ENCODE results near the gene NFE2L1.

NFE2L1 gene

DNA sequence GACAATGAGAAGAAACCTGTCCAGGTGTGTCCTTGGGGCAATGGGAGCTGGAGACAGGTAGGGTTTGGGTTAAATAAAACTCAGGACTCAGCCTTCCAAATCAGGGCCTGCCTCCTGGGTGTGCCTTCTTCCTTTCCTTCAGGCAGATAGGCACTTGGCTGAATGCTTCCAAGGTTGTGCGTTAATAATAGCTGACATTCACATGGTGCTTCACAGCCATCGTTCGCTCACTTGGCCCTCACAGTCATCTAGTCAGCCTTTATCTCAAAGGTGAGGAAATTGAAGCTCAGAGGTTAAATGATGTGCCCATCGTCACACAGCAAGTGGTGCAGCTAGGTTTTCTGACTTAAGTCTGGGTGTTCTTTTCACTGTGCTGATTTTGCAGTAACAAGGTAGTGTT lies 9.5 kb downstream of the NFE2L1 start:
- Histone ChIP-seq H2AFZ (ENCODE audit: insufficient read depth, low read length, poor library complexity) (no peak overlapping the region), H3K79me2 (ENCODE audit: control insufficient read depth, insufficient read depth, low read length, poor library complexity) (peaks cover 5% of the 10 kb centered on the region), H3K4me2 (ENCODE audit: low read length) (no peak overlapping the region), H3K4me3 (ENCODE audit: low read depth, low read length) (no peak overlapping the region), H3K27me3 (ENCODE audit: insufficient read depth, low read length) (no peaks in the 10 kb centered on the region), H4K12ac (ENCODE audit: low read depth, low read length) (no peak overlapping the region), H3K14ac (ENCODE audit: low read length) (no peak overlapping the region), H2BK5ac (ENCODE audit: low read depth, low read length, poor library complexity) (no peak overlapping the region), H4K91ac (ENCODE audit: low read depth, low read length) (no peak overlapping the region), H2BK12ac (ENCODE audit: low read length) (no peak overlapping the region), H2BK120ac (ENCODE audit: insufficient read depth, low read length, poor library complexity) (no peak overlapping the region), H3K79me1 (ENCODE audit: low read length) (peaks cover 6% of the 10 kb centered on the region), H3K27ac (ENCODE audit: low read depth, low read length) (no peak overlapping the region), H4K8ac (ENCODE audit: low read depth, low read length) (no peak overlapping the region), H2AK5ac (ENCODE audit: low read length) (no peak overlapping the region), H3K9ac (ENCODE audit: low read length) (no peak overlapping the region), H3K9me3 (ENCODE audit: insufficient read depth, low read depth, low read length) (no peaks in the 10 kb centered on the region), H3K4ac (ENCODE audit: low read depth, low read length) (no peak overlapping the region), H3K18ac (ENCODE audit: low read length) (no peak overlapping the region), H3K36me3 (ENCODE audit: control insufficient read depth in 1 of 2, insufficient read depth in 2 of 2, low read length in 2 of 2) (peaks cover 56 to 70% of the 10 kb centered on the region in 2 experiments), H3K4me1 (ENCODE audit: control insufficient read depth in 1 of 2, insufficient read depth in 2 of 2, low read length in 2 of 2) (peaks cover 20 to 21% of the 10 kb centered on the region in 2 experiments), H3K23ac (ENCODE audit: low read length) (no peak overlapping the region)
- no CpG with 5 or more reads among the region's 4 CpGs for WGBS (ENCODE audit: extremely low coverage, insufficient coverage, insufficient read length)
- DNase-seq = no peak

- Histone ChIP-seq H2BK5ac (ENCODE audit: low read depth, low read length, poor library complexity) (no peak overlapping the region), H2AFZ (ENCODE audit: insufficient read depth, low read length, poor library complexity) (no peak overlapping the region), H4K8ac (ENCODE audit: low read depth, low read length) (no peak overlapping the region), H2BK120ac (ENCODE audit: insufficient read depth, low read length, poor library complexity) (no peak overlapping the region), H2BK12ac (ENCODE audit: low read length) (no peak overlapping the region), H3K4ac (ENCODE audit: low read depth, low read length) (no peak overlapping the region), H3K4me3 (ENCODE audit: low read depth, low read length) (no peak overlapping the region), H3K9me3 (ENCODE audit: insufficient read depth, low read depth, low read length) (no peaks in the 10 kb centered on the region), H3K18ac (ENCODE audit: low read length) (no peak overlapping the region), H3K23ac (ENCODE audit: low read length) (no peak overlapping the region), H3K36me3 (ENCODE audit: control insufficient read depth in 1 of 2, insufficient read depth in 2 of 2, low read length in 2 of 2) (peaks cover 56 to 66% of the 10 kb centered on the region in 2 experiments), H4K91ac (ENCODE audit: low read depth, low read length) (no peak overlapping the region), H3K9ac (ENCODE audit: low read length) (no peak overlapping the region), H3K14ac (ENCODE audit: low read length) (no peak overlapping the region), H3K27ac (ENCODE audit: low read depth, low read length) (no peak overlapping the region), H3K79me1 (ENCODE audit: low read length) (peaks cover 6% of the 10 kb centered on the region), H2AK5ac (ENCODE audit: low read length) (no peak overlapping the region), H3K27me3 (ENCODE audit: insufficient read depth, low read length) (no peaks in the 10 kb centered on the region), H3K4me2 (ENCODE audit: low read length) (no peak overlapping the region), H3K4me1 (ENCODE audit: control insufficient read depth in 1 of 2, insufficient read depth in 2 of 2, low read length in 2 of 2) (peaks cover 16 to 17% of the 10 kb centered on the region in 2 experiments), H3K79me2 (ENCODE audit: control insufficient read depth, insufficient read depth, low read length, poor library complexity) (peaks cover 5% of the 10 kb centered on the region), H4K12ac (ENCODE audit: low read depth, low read length) (no peak overlapping the region)
- WGBS (ENCODE audit: extremely low coverage, insufficient coverage, insufficient read length) = no CpG with 5 or more reads among the region's 11 CpGs
- DNase-seq = no peak
Measured at GRCh38 chr17:48058393-48059124, 10.4 kb downstream of the NFE2L1 start.

DNA sequence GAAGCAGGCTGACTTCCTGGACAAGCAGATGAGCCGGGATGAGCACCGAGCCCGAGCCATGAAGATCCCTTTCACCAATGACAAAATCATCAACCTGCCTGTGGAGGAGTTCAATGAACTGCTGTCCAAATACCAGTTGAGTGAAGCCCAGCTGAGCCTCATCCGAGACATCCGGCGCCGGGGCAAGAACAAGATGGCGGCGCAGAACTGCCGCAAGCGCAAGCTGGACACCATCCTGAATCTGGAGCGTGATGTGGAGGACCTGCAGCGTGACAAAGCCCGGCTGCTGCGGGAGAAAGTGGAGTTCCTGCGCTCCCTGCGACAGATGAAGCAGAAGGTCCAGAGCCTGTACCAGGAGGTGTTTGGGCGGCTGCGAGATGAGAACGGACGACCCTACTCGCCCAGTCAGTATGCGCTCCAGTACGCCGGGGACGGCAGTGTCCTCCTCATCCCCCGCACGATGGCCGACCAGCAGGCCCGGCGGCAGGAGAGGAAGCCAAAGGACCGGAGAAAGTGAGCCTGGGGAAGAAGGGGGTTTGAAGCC lies 11.0 kb downstream of the NFE2L1 start:
- Histone ChIP-seq H3K4ac (ENCODE audit: low read depth, low read length) (no peak overlapping the region), H3K9ac (ENCODE audit: low read length) (no peak overlapping the region), H2BK12ac (ENCODE audit: low read length) (no peak overlapping the region), H4K12ac (ENCODE audit: low read depth, low read length) (no peak overlapping the region), H3K27me3 (ENCODE audit: insufficient read depth, low read length) (no peaks in the 10 kb centered on the region), H3K79me2 (ENCODE audit: control insufficient read depth, insufficient read depth, low read length, poor library complexity) (peaks cover 5% of the 10 kb centered on the region), H3K79me1 (ENCODE audit: low read length) (peaks cover 6% of the 10 kb centered on the region), H3K18ac (ENCODE audit: low read length) (no peak overlapping the region), H3K4me2 (ENCODE audit: low read length) (no peak overlapping the region), H4K91ac (ENCODE audit: low read depth, low read length) (no peak overlapping the region), H2AK5ac (ENCODE audit: low read length) (no peak overlapping the region), H4K8ac (ENCODE audit: low read depth, low read length) (no peak overlapping the region), H3K4me3 (ENCODE audit: low read depth, low read length) (no peak overlapping the region), H2AFZ (ENCODE audit: insufficient read depth, low read length, poor library complexity) (no peak overlapping the region), H3K4me1 (ENCODE audit: control insufficient read depth in 1 of 2, insufficient read depth in 2 of 2, low read length in 2 of 2) (peaks cover 10 to 12% of the 10 kb centered on the region in 2 experiments), H3K14ac (ENCODE audit: low read length) (no peak overlapping the region), H3K23ac (ENCODE audit: low read length) (no peak overlapping the region), H3K27ac (ENCODE audit: low read depth, low read length) (no peak overlapping the region), H3K9me3 (ENCODE audit: insufficient read depth, low read depth, low read length) (no peaks in the 10 kb centered on the region), H3K36me3 (ENCODE audit: control insufficient read depth in 1 of 2, insufficient read depth in 2 of 2, low read length in 2 of 2) (peaks cover 59 to 67% of the 10 kb centered on the region in 2 experiments), H2BK120ac (ENCODE audit: insufficient read depth, low read length, poor library complexity) (no peak overlapping the region), H2BK5ac (ENCODE audit: low read depth, low read length, poor library complexity) (no peak overlapping the region)
- WGBS (ENCODE audit: extremely low coverage, insufficient coverage, insufficient read length) = no CpG with 5 or more reads among the region's 32 CpGs
- DNase-seq = no peak

DNA sequence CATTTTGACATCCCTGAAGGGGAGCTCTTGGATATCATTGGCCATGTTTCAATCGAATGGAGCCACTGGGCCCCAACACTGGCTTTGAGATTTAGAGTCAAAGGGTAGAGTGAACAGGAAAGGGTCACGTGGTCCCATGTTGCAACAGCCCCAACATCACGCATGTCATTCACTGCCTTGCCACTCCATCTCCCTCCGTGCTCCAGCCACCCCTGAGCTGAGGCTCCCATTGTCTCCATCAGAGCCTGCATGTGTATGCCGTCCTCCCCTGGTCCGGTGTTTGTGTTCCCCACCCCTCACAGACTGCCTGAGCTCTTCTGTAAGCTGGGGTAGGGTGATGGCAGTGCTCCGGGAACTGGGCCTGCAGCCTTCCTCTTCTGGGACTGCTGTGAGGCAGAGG lies 12.1 kb downstream of the NFE2L1 start:
- Histone ChIP-seq H2BK12ac (ENCODE audit: low read length) (no peak overlapping the region), H3K36me3 (ENCODE audit: control insufficient read depth in 1 of 2, insufficient read depth in 2 of 2, low read length in 2 of 2) (peaks cover 59 to 69% of the 10 kb centered on the region in 2 experiments), H4K91ac (ENCODE audit: low read depth, low read length) (no peak overlapping the region), H3K4me3 (ENCODE audit: low read depth, low read length) (no peak overlapping the region), H4K8ac (ENCODE audit: low read depth, low read length) (no peak overlapping the region), H3K23ac (ENCODE audit: low read length) (no peak overlapping the region), H3K4ac (ENCODE audit: low read depth, low read length) (no peak overlapping the region), H4K12ac (ENCODE audit: low read depth, low read length) (no peak overlapping the region), H3K9me3 (ENCODE audit: insufficient read depth, low read depth, low read length) (no peaks in the 10 kb centered on the region), H2BK120ac (ENCODE audit: insufficient read depth, low read length, poor library complexity) (no peak overlapping the region), H2BK5ac (ENCODE audit: low read depth, low read length, poor library complexity) (no peak overlapping the region), H3K9ac (ENCODE audit: low read length) (no peak overlapping the region), H3K4me2 (ENCODE audit: low read length) (no peak overlapping the region), H2AK5ac (ENCODE audit: low read length) (no peak overlapping the region), H3K79me1 (ENCODE audit: low read length) (peaks cover 3% of the 10 kb centered on the region), H3K18ac (ENCODE audit: low read length) (peak overlapping the region; percentile 58), H3K79me2 (ENCODE audit: control insufficient read depth, insufficient read depth, low read length, poor library complexity) (peaks cover 3% of the 10 kb centered on the region), H3K27me3 (ENCODE audit: insufficient read depth, low read length) (no peaks in the 10 kb centered on the region), H2AFZ (ENCODE audit: insufficient read depth, low read length, poor library complexity) (peak overlapping the region; percentile 47), H3K4me1 (ENCODE audit: control insufficient read depth in 1 of 2, insufficient read depth in 2 of 2, low read length in 2 of 2) (peaks cover 4 to 6% of the 10 kb centered on the region in 2 experiments), H3K27ac (ENCODE audit: low read depth, low read length) (no peak overlapping the region), H3K14ac (ENCODE audit: low read length) (no peak overlapping the region)
- WGBS (ENCODE audit: extremely low coverage, insufficient coverage, insufficient read length) = no CpG with 5 or more reads among the region's 7 CpGs
- no peak for DNase-seq
